H7 (cell line): ENCODE data around the gene ZNF595. TPM values are rescaled to one million over a fixed set of nuclear protein-coding genes. Genes with fewer than 3 reads are reported as not detected.
"Not testable (repeated sequence)": the region's sequence is repeated elsewhere in the genome, so short reads cannot be mapped to it uniquely, and the experiment has no call there.

Source experiments
- DNase-seq: peaks from one replicate; pipeline ENCODE4 v3.0.0; 2012
- H3K27me3 ChIP-seq: 2 replicates; pipeline ENCODE4 v1.6.0; 2011; ENCODE audit warnings: mild to moderate bottlenecking, low read length; ENCODE audit not compliant: control insufficient read depth, insufficient read depth
- H3K36me3 ChIP-seq: replicated peaks from 2 replicates; pipeline ENCODE4 v1.5.1; 2011; ENCODE audit warnings: low read length; ENCODE audit not compliant: control insufficient read depth, insufficient read depth
- H3K4me3 ChIP-seq: 2 replicates; pipeline ENCODE4 v1.5.1; 2011; ENCODE audit warnings: low read depth, mild to moderate bottlenecking, control low read depth, low read length, moderate library complexity; ENCODE audit not compliant: insufficient read depth
- total RNA-seq: library from RNA; depleted of rRNA; stranded (reverse); fragments of >200 nt; shearing (Covaris generic); gene quantifications from 2 replicates; pipeline ENCODE4 v1.2.3, GENCODE V29; 2014; rRNA removed

The ZNF595 gene
- total RNA-seq, 1 experiment from 2014 or later: 0.17 TPM

- no peak for DNase-seq
- Histone ChIP-seq H3K4me3 (no peak overlapping the region), H3K27me3 (no peaks in the 10 kb centered on the region), H3K36me3 (no peaks in the 10 kb centered on the region)
Measured at GRCh38 chr4:114149-114548, 61.0 kb downstream of the ZNF595 start.

GRCh38 chr4:116499-116898 lies 63.4 kb downstream of the ZNF595 start:
- no peaks in the 10 kb centered on the region for H3K36me3 ChIP-seq
- no peak overlapping the region for H3K4me3 ChIP-seq
- DNase-seq: no peak
- H3K27me3 ChIP-seq: no peaks in the 10 kb centered on the region

- H3K4me3 ChIP-seq: no peak overlapping the region
Measured at GRCh38 chr4:120616-121015, 67.5 kb downstream of the ZNF595 start.

GRCh38 chr4:121408-122084 lies 68.4 kb downstream of the ZNF595 start:
- H3K4me3 ChIP-seq: no peak overlapping the region
- H3K36me3 ChIP-seq: no peaks in the 10 kb centered on the region; the same call in 1 of the 2 replicates
- DNase-seq: no peak
- H3K27me3 ChIP-seq: no peaks in the 10 kb centered on the region

More at GRCh38 chr4:120616-121015, 67.5 kb downstream of the ZNF595 start:
- Histone ChIP-seq H3K36me3 (no peaks in the 10 kb centered on the region), H3K27me3 (no peaks in the 10 kb centered on the region)
- no peak for DNase-seq

GRCh38 chr4:123922-124274 lies 70.8 kb downstream of the ZNF595 start:
- H3K36me3 ChIP-seq, H3K27me3 ChIP-seq, DNase-seq: not testable (repeated sequence)
- peak overlapping the region; percentile 22 for H3K4me3 ChIP-seq

- Histone ChIP-seq H3K4me3 (peak within 1 kb of the TSS; percentile 90), H3K36me3 (peaks cover 10% of the 10 kb centered on the region), H3K27me3 (no peaks in the 10 kb centered on the region)
- peak; percentile 91 for DNase-seq
Measured at GRCh38 chr4:124275-125081, 71.4 kb downstream of the ZNF595 start, which contains the start of gene ZNF718. Gene ZNF718 (plus strand): TSS chr4:124501. CDS start chr4:124671, 170 bp downstream.

- peaks cover 10% of the 10 kb centered on the region for H3K36me3 ChIP-seq
- H3K4me3 ChIP-seq: peak overlapping the region; percentile 90
- no peaks in the 10 kb centered on the region for H3K27me3 ChIP-seq
- peak; percentile 69 for DNase-seq
Measured at GRCh38 chr4:125091-125771, 72.1 kb downstream of the ZNF595 start.

GRCh38 chr4:125833-126232 lies 72.7 kb downstream of the ZNF595 start:
- no peaks in the 10 kb centered on the region for H3K27me3 ChIP-seq
- H3K36me3 ChIP-seq: peaks cover 10% of the 10 kb centered on the region
- H3K4me3 ChIP-seq: peak overlapping the region; percentile 90
- no peak for DNase-seq

GRCh38 chr4:132483-132882 lies 79.4 kb downstream of the ZNF595 start:
- peaks cover 24% of the 10 kb centered on the region for H3K36me3 ChIP-seq
- no peak for DNase-seq
- H3K27me3 ChIP-seq: no peaks in the 10 kb centered on the region
- H3K4me3 ChIP-seq: no peak overlapping the region

Other genes starting within 250 kb of the ZNF595 start
- gene ZNF718, start 71.2 kb downstream of the ZNF595 start, total RNA-seq: 12.3 and 13.8 TPM in 2 replicates